Calu3 (cell line): ENCODE results near the gene DEAF1. TPM values are rescaled to one million over a fixed set of nuclear protein-coding genes. Genes with fewer than 3 reads are reported as not detected.

Experiments
- BruUV-seq: library from RNA; stranded (reverse); fragments of 400-500 nt; replicated peaks from 2 replicates; lab custom pipeline; 2021; lab: Mats Ljungman, UMichigan
- CTCF ChIA-PET: fragments of 300-600 bp; sonication (Branson Sonifier 250); formaldehyde crosslinking; loops from one replicate; lab custom pipeline; 2022; ENCODE audit warnings: antibody characterized with exemption; lab: Charles Lee
- DNase-seq: peaks from one replicate; pipeline ENCODE4 v3.0.0; 2022
- H3K27ac Mint-ChIP-seq: one replicate; pipeline ENCODE4 v1.8.0; 2022; ENCODE audit warnings: mixed read lengths; ENCODE audit not compliant: unreplicated experiment
- H3K27me3 Mint-ChIP-seq: one replicate; pipeline ENCODE4 v1.8.0; 2022; ENCODE audit warnings: mixed read lengths; ENCODE audit not compliant: unreplicated experiment
- H3K36me3 Mint-ChIP-seq: one replicate; pipeline ENCODE4 v1.8.0; 2022; ENCODE audit warnings: mild to moderate bottlenecking, moderate library complexity, mixed read lengths; ENCODE audit not compliant: insufficient read depth, unreplicated experiment
- H3K4me1 Mint-ChIP-seq: one replicate; pipeline ENCODE4 v1.8.0; 2022; ENCODE audit warnings: mild to moderate bottlenecking, low read depth, mixed read lengths; ENCODE audit not compliant: unreplicated experiment
- H3K4me3 Mint-ChIP-seq: one replicate; pipeline ENCODE4 v1.8.0; 2022; ENCODE audit warnings: mild to moderate bottlenecking, low read depth, moderate library complexity, mixed read lengths; ENCODE audit not compliant: unreplicated experiment
- H3K9me3 Mint-ChIP-seq: one replicate; pipeline ENCODE4 v1.8.0; 2022; ENCODE audit warnings: low read depth, mixed read lengths; ENCODE audit not compliant: unreplicated experiment
- intact Hi-C: fragments of 100-400 bp; cut with micrococcal nuclease; formaldehyde crosslinking; loops from one replicate; pipeline ENCODE4 v1.10.0; 2022; ENCODE audit not compliant: unreplicated experiment
- total RNA-seq: library from RNA; stranded (reverse); gene quantifications from 2 replicates; pipeline ENCODE4 v1.2.3, GENCODE V29; 2022
- TF ChIP-seq, protein P1 (sequence below): fragments of 200-600 bp; IDR thresholded peaks from one replicate; pipeline ENCODE4 v1.8.0; 2022; ENCODE audit warnings: antibody characterized with exemption; ENCODE audit not compliant: unreplicated experiment

DEAF1 gene
- total RNA-seq, 1 experiment from 2014 or later = 57.0 TPM

DNA sequence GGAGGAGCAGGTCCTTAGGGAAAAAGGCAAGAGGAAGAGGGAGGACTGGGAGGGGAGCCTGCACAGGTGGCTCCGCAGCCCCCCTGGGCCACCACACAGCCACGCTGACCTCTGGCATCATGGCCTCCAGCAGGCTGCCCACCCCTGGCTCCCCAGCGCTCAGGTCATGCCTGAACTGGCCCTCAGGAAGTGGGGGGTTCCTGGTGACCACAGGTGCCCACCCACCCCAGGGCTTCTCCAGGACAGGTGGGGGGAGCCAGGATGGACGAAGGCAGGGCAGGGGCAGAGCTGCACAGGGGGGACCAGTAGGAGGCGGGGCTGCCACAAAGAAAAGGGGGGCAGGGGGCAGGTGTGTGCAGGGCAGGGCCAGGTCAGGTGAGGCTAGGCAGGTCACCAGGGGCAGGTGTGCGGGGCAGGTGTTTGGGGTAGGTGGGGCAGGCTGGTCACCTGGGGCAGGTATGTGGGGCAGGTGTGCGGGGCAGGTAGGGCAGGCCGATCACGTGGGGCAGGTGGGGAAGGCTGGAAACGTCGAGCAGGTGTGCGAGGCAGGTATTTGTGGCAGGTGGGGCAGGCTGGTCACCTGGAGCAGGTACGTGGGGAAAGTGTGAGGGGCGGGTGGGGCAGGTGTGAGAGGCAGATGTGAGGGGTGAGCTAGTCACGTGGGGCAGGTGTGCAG, 997 bp downstream of the DEAF1 start:
- TF ChIP-seq, protein P1, sequence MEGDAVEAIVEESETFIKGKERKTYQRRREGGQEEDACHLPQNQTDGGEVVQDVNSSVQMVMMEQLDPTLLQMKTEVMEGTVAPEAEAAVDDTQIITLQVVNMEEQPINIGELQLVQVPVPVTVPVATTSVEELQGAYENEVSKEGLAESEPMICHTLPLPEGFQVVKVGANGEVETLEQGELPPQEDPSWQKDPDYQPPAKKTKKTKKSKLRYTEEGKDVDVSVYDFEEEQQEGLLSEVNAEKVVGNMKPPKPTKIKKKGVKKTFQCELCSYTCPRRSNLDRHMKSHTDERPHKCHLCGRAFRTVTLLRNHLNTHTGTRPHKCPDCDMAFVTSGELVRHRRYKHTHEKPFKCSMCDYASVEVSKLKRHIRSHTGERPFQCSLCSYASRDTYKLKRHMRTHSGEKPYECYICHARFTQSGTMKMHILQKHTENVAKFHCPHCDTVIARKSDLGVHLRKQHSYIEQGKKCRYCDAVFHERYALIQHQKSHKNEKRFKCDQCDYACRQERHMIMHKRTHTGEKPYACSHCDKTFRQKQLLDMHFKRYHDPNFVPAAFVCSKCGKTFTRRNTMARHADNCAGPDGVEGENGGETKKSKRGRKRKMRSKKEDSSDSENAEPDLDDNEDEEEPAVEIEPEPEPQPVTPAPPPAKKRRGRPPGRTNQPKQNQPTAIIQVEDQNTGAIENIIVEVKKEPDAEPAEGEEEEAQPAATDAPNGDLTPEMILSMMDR = no peak
- BruUV-seq = no TSS peak
- DNase-seq = no peak
- intact Hi-C loops = no loop called here
- CTCF ChIA-PET = interaction anchor here (1.8 kb wide), 1 partner anchor 19 kb away, joined by 5 read pairs; no protein-coding TSS in a partner anchor
- Mint-ChIP-seq H3K9me3 (no peaks in the 10 kb centered on the region), H3K36me3 (peaks cover 71% of the 10 kb centered on the region), H3K27ac (peak overlapping the region; percentile 93), H3K4me1 (peaks cover 12% of the 10 kb centered on the region), H3K27me3 (no peaks in the 10 kb centered on the region), H3K4me3 (peak overlapping the region; percentile 77)

- BruUV-seq = no TSS peak
- Mint-ChIP-seq H3K9me3 (no peaks in the 10 kb centered on the region), H3K27me3 (no peaks in the 10 kb centered on the region), H3K4me1 (peaks cover 12% of the 10 kb centered on the region), H3K27ac (peak overlapping the region; percentile 93), H3K4me3 (peak overlapping the region; percentile 77), H3K36me3 (peaks cover 69% of the 10 kb centered on the region)
- TF ChIP-seq, protein P1 = no peak
- CTCF ChIA-PET = no interaction called here
- intact Hi-C loops = no loop called here
- DNase-seq = no peak
Observed at GRCh38 chr11:693415-693831, 1.6 kb downstream of the DEAF1 start.

GRCh38 chr11:692824-693414, 2.1 kb downstream of the DEAF1 start:
- H3K27ac Mint-ChIP-seq = peak overlapping the region; percentile 93
- TF ChIP-seq, protein P1 = no peak
- BruUV-seq = TSS peak; percentile 39
- H3K9me3 Mint-ChIP-seq = no peaks in the 10 kb centered on the region
- no peak for DNase-seq
- H3K4me1 Mint-ChIP-seq = peaks cover 12% of the 10 kb centered on the region
- CTCF ChIA-PET = no interaction called here
- H3K36me3 Mint-ChIP-seq = peaks cover 64% of the 10 kb centered on the region
- no peaks in the 10 kb centered on the region for H3K27me3 Mint-ChIP-seq
- intact Hi-C loops = no loop called here
- peak overlapping the region; percentile 77 for H3K4me3 Mint-ChIP-seq

GRCh38 chr11:691710-692590, 3.1 kb downstream of the DEAF1 start:
- DNase-seq = no peak
- Mint-ChIP-seq H3K36me3 (peaks cover 68% of the 10 kb centered on the region), H3K4me3 (no peak overlapping the region), H3K4me1 (peaks cover 12% of the 10 kb centered on the region), H3K27me3 (no peaks in the 10 kb centered on the region), H3K9me3 (no peaks in the 10 kb centered on the region), H3K27ac (no peak overlapping the region)
- TF ChIP-seq, protein P1 = no peak
- CTCF ChIA-PET = no interaction called here
- no TSS peak for BruUV-seq
- intact Hi-C loops = no loop called here
